IPS DF 4.7 (cell line): ENCODE data around the gene KRT85.

ENCODE experiments used
- DNase-seq: peaks from one replicate; pipeline ENCODE4 v3.0.0-alpha.2; 2013; ENCODE audit warnings: low spot score; ENCODE audit errors: extremely low read depth

The KRT85 gene

GRCh38 chr12:52395761-52396434 lies 28.6 kb upstream of the KRT85 start:
- peak; percentile 91 for DNase-seq

GRCh38 chr12:52394836-52395405 lies 27.6 kb upstream of the KRT85 start:
- no peak for DNase-seq

GRCh38 chr12:52392465-52393007 lies 25.3 kb upstream of the KRT85 start:
- no peak for DNase-seq

- no peak for DNase-seq
These were observed 24.3 kb upstream of the KRT85 start for GRCh38 chr12:52391618-52392002.

GRCh38 chr12:52390739-52391617 lies 23.7 kb upstream of the KRT85 start:
- peak; percentile 49 for DNase-seq

GRCh38 chr12:52389313-52390207 lies 22.3 kb upstream of the KRT85 start:
- no peak for DNase-seq

- DNase-seq = no peak
These were observed 20.6 kb upstream of the KRT85 start for GRCh38 chr12:52387859-52388258.

GRCh38 chr12:52385226-52385702 lies 18.0 kb upstream of the KRT85 start, which contains the start of gene KRT84:
Gene KRT84, minus strand, starts transcription at chr12:52385652. Its CDS starts 67 bp downstream, at chr12:52385585.
- DNase-seq = no peak

- no peak for DNase-seq
These were observed 16.1 kb upstream of the KRT85 start for GRCh38 chr12:52383331-52383730.

- DNase-seq = no peak
These were observed 15.6 kb upstream of the KRT85 start for GRCh38 chr12:52382854-52383253.

- DNase-seq = no peak
These were observed 13.9 kb upstream of the KRT85 start for GRCh38 chr12:52381206-52381605.

- no peak for DNase-seq
These were observed 13.0 kb upstream of the KRT85 start for GRCh38 chr12:52380271-52380694.

GRCh38 chr12:52379536-52379935 lies 12.3 kb upstream of the KRT85 start:
- no peak for DNase-seq

GRCh38 chr12:52378091-52378490 lies 10.8 kb upstream of the KRT85 start:
- no peak for DNase-seq

GRCh38 chr12:52377266-52377665 lies 10.0 kb upstream of the KRT85 start:
- no peak for DNase-seq

- DNase-seq = peak; percentile 64
These were observed 5.2 kb upstream of the KRT85 start for GRCh38 chr12:52372216-52373154.

GRCh38 chr12:52371716-52372115 lies 4.4 kb upstream of the KRT85 start:
- DNase-seq = no peak

GRCh38 chr12:52370926-52371608 lies 3.8 kb upstream of the KRT85 start:
- no peak for DNase-seq

GRCh38 chr12:52369809-52370208 lies 2.5 kb upstream of the KRT85 start:
- no peak for DNase-seq
